Epithelial cell of esophagus (primary cell): ENCODE results near the gene LY86.

Source experiments
- DNase-seq: peaks from one replicate; pipeline ENCODE4 v3.0.0; 2010; ENCODE audit warnings: low read depth
- H3K4me3 ChIP-seq: 2 replicates; pipeline ENCODE4 v1.5.1; 2011; ENCODE audit warnings: mild to moderate bottlenecking, low read length, control low read depth
- TF ChIP-seq, protein P1 (sequence below): IDR thresholded peaks from 2 replicates; pipeline ENCODE4 v1.5.1; 2011; ENCODE audit warnings: low read depth, mild to moderate bottlenecking, low read length, control low read depth, inconsistent platforms; ENCODE audit not compliant: insufficient read depth; ENCODE audit errors: missing control alignments

The LY86 gene

DNA sequence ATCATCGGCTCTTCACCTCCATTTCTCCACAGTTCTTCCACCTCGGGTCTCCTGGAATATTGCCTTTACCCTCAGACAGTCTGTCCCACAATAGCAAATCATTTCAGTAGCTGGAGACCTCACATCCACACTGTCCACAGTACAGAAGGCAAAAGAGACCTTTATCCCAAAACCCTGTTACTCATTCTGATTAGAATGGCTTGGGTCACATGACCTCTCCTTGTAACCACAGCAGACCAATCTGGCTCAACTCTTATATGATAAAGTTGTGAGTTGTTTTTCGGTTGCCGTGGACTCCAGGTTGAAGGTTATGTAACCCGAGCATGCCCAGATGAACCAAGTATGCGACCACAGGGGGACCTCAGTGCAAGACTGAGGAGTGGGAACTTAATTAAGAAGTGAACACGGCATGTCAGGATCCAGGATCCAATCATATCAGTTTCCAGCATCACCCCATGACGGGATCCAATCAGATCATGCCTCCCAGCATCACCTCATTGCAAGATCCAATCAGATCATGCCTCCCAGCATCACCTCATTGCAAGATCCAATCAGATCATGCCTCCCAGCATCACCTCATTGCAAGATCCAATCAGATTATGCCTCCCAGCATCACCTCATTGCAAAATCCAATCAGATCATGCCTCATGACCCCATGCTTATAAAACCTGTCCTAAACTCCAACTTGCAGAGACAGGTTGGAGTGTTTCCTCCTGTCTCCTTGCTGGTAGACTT, 68.7 kb downstream of the LY86 start:
- DNase-seq = no peak
- H3K4me3 ChIP-seq = no peak overlapping the region
- TF ChIP-seq, protein P1, sequence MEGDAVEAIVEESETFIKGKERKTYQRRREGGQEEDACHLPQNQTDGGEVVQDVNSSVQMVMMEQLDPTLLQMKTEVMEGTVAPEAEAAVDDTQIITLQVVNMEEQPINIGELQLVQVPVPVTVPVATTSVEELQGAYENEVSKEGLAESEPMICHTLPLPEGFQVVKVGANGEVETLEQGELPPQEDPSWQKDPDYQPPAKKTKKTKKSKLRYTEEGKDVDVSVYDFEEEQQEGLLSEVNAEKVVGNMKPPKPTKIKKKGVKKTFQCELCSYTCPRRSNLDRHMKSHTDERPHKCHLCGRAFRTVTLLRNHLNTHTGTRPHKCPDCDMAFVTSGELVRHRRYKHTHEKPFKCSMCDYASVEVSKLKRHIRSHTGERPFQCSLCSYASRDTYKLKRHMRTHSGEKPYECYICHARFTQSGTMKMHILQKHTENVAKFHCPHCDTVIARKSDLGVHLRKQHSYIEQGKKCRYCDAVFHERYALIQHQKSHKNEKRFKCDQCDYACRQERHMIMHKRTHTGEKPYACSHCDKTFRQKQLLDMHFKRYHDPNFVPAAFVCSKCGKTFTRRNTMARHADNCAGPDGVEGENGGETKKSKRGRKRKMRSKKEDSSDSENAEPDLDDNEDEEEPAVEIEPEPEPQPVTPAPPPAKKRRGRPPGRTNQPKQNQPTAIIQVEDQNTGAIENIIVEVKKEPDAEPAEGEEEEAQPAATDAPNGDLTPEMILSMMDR = no peak

DNA sequence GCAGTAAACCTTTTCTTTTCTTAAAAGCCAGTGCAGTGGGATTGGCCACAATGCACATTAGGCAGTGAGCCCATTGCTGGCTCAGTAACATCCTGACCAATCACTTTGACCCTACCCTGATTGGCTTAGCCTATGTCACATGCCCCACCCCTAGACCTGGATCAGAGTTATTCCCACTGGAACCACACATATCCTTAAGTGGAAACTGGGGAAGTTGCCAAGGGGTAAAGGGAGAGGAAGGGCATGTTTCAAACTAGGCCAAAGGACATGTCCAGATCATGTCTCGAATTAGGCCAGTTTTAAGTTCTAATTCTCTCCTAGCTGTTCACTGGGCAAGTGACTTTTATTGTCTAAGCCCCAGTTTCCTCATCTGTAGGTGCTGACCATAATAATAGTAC, 69.3 kb downstream of the LY86 start:
- no peak for DNase-seq
- no peak overlapping the region for H3K4me3 ChIP-seq
- TF ChIP-seq, protein P1 = no peak

DNA sequence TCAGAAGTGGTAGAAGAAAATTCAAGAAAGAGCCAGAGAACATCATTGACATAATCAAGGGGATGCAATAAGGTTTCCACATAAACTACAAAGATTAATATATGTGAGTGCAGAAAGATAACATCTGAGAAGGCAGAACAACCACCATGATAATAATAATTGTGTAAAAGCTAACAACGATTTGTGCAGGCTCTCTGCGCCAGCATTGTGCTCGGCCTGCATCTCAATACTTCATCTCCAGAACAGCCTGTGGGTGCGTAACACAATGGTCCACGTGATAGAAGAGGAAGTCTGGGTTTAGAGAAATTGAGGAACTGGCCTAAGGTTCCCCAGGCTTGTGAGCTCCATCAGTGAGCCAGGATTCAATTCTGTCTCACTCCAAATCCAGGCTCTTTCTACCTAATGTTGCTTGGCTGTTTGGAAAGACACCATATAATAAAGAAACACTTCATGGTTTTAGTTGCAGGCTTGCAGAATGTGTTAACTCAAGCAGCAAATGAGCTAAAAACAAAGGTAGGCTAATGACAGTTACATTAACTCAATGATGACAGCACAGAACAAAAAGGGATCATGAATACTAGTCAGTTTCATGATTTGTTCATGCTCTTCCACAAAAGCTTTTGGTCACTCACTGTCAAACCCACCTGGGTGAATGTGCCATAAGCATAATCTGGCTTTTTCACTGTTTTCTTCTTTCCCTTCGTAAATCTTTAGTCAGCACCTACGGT, 71.2 kb downstream of the LY86 start:
- TF ChIP-seq, protein P1 = no peak
- no peak for DNase-seq
- H3K4me3 ChIP-seq = no peak overlapping the region

DNA sequence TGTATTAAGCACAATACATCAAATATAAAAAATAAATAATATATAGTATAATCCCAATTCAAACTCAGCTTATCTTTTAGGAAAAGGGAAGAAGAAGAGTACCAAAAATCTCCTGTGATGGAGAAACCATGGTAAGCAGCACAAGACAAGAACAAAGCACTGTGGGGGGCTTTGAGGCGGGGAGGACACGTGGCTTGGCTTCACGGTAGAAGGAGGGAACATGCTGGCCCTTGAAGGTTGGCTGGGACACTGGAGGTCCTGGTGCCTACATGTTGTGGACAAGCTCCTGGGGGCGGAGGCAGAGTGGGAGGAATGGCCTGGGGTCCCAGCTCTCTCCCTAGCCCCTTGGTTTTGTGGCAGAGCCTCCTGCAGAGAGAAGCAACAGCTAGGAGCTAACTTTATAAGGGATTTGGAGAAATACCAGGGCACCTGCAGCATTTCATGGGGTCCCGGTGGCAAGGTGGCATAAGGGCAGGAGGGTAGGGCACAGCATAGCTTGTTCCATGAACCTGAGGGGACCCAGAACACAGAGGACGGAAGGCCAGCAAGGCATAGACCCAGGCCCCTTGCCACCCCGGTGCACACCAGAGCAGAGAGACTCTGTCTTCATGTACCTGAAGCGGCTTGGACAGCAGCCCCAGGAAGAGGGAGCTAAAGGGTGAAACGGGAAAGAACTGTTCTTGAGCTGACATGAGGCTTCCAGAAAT, 72.0 kb downstream of the LY86 start:
- no peak for DNase-seq
- H3K4me3 ChIP-seq = no peak overlapping the region
- TF ChIP-seq, protein P1 = no peak

DNA sequence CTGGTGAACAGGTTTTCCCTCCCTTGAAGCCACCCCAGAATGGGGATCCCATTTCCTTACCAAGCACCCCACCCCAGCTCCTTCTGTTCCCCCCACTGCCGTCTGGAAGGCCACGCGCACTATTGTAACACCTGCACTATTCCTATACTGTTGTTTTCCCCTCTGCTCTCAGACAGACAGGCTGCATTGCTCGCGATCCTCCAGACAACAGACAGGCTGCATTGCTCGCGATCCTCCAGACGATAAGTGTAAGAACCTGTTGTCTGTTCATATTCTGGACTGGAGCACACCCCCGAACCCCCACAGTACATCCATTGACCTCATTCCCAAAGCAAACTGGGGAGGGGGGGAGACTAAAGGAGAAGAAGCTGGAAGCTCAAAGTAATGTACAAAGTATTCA, 72.7 kb downstream of the LY86 start:
- TF ChIP-seq, protein P1 = no peak
- no peak for DNase-seq
- H3K4me3 ChIP-seq = no peak overlapping the region

DNA sequence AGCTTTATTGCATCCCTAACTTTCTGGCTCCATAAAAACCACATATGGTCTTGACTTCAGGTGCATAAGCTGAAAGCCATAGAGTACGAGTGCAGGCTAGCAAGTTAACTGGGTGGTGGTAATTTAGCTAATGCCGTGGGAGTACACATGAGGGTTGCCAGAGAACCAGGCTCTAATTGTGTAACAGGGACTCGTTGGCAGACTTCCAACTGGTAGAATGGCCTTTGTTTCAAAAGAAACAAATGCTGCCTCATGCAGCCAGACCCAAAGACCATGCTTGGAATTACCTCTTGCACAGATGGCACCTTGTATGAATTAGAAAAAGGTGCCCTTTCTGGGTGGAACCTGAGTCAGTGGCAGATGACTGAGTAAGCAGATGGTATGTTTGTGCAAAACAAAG, 73.2 kb downstream of the LY86 start:
- TF ChIP-seq, protein P1 = no peak
- no peak overlapping the region for H3K4me3 ChIP-seq
- DNase-seq = peak; percentile 72
